ENCODE data around the gene GPC1.

The GPC1 gene

DNA sequence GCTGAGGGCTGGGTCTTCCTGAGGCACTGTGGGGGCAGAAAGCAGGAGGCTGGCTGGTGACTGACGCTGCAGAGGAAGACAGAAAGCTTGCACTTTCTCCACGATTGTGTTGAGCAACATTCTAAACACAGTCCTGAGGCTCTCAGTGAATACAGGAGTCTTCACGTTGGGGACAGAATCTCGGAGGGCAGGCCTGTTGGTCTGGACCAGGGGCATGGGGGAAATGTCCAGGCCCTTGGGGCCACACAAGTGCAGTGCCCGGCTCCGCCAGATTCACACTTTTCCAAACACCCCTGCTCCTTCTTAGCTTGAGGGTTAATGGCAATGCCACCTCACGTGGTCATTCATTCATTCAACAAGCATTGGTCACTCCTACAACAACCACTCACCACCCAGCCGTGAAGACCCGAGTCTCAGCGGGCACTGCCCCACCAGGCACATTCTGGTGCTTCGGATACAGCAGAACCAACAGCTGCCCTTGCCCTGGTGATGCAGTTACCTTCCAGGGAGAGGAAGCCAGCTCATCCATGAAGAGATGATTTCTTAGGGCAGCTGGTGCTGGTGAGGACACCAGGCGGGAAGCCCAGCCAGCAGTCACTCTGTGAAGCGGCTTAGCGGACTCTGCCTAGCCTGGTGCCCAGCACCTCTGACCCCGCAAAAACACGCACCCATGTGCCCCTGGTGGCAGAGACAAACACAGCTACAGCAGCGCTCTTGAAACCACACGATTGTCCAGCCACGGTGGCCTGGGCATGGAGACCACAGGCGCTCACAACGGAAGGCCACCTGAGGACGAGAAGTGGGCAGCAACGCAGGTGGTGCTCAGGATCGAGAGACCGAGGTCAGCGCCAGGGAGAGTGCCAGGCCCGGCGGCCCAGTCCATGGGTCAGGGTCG is 10.9 kb upstream of the GPC1 start:
- no peaks in the 10 kb centered on the region for H3K36me3 ChIP-seq (ENCODE audit: insufficient read depth, low read length)
- no peaks in the 10 kb centered on the region for H3K9me2 ChIP-seq (ENCODE audit: low read depth, low read length)
- TF ChIP-seq CTCF (IDR thresholded peaks at IDR 0.05; ENCODE audit: low read length) (no peak), EZH2 (IDR thresholded peaks at IDR 0.05; ENCODE audit: borderline replicate concordance, low read length) (no peak)
- H3K9ac ChIP-seq (ENCODE audit: low read length): no peak overlapping the region
- H3K27ac ChIP-seq (ENCODE audit: low read depth, low read length, poor library complexity, severe bottlenecking): no peak overlapping the region
- no peaks in the 10 kb centered on the region for H3K4me1 ChIP-seq (ENCODE audit: insufficient read depth, low read length, severe bottlenecking)
- no peak overlapping the region for H2AFZ ChIP-seq (ENCODE audit: low read length)
- peaks cover 3% of the 10 kb centered on the region; the same call in 1 of the 2 replicates for H3K9me3 ChIP-seq (ENCODE audit: low read length)
- no peaks in the 10 kb centered on the region for H3F3A ChIP-seq (ENCODE audit: insufficient read depth, low read length)
- no peak overlapping the region for H3K4me2 ChIP-seq (ENCODE audit: low read length)
- H3K4me3 ChIP-seq (ENCODE audit: low read depth, low read length, poor library complexity, severe bottlenecking): no peak overlapping the region
- H3K27me3 ChIP-seq (ENCODE audit: insufficient read depth, low read length): peaks cover 17% of the 10 kb centered on the region; the same call in 1 of the 2 replicates
- no peaks in the 10 kb centered on the region for H3K79me2 ChIP-seq (ENCODE audit: insufficient read depth, low read length)
- no peaks in the 10 kb centered on the region for H4K20me1 ChIP-seq (ENCODE audit: insufficient read depth, low read length)

GRCh38 chr2:240425236-240425615 is 10.2 kb upstream of the GPC1 start:
- no peak for TF ChIP-seq CTCF (IDR thresholded peaks at IDR 0.05; ENCODE audit: low read length)
- TF ChIP-seq EZH2 (IDR thresholded peaks at IDR 0.05; ENCODE audit: borderline replicate concordance, low read length): no peak

GRCh38 chr2:240425697-240426096 is 9.8 kb upstream of the GPC1 start:
- no peak overlapping the region for H3K4me3 ChIP-seq (ENCODE audit: low read depth, low read length, poor library complexity, severe bottlenecking)
- no peaks in the 10 kb centered on the region for H3K79me2 ChIP-seq (ENCODE audit: insufficient read depth, low read length)
- no peak overlapping the region for H3K4me2 ChIP-seq (ENCODE audit: low read length)
- TF ChIP-seq CTCF (IDR thresholded peaks at IDR 0.05; ENCODE audit: low read length) (no peak), EZH2 (IDR thresholded peaks at IDR 0.05; ENCODE audit: borderline replicate concordance, low read length) (no peak)
- no peak overlapping the region for H2AFZ ChIP-seq (ENCODE audit: low read length)
- H3K27me3 ChIP-seq (ENCODE audit: insufficient read depth, low read length): peaks cover 17% of the 10 kb centered on the region; the same call in 1 of the 2 replicates
- H3K4me1 ChIP-seq (ENCODE audit: insufficient read depth, low read length, severe bottlenecking): no peaks in the 10 kb centered on the region
- no peaks in the 10 kb centered on the region for H3F3A ChIP-seq (ENCODE audit: insufficient read depth, low read length)
- H3K9me3 ChIP-seq (ENCODE audit: low read length): peaks cover 3% of the 10 kb centered on the region; the same call in 1 of the 2 replicates
- no peak overlapping the region for H3K27ac ChIP-seq (ENCODE audit: low read depth, low read length, poor library complexity, severe bottlenecking)
- H4K20me1 ChIP-seq (ENCODE audit: insufficient read depth, low read length): no peaks in the 10 kb centered on the region
- no peaks in the 10 kb centered on the region for H3K36me3 ChIP-seq (ENCODE audit: insufficient read depth, low read length)
- no peaks in the 10 kb centered on the region for H3K9me2 ChIP-seq (ENCODE audit: low read depth, low read length)
- H3K9ac ChIP-seq (ENCODE audit: low read length): no peak overlapping the region

More at GRCh38 chr2:240425236-240425615, 10.2 kb upstream of the GPC1 start:
- Histone ChIP-seq H3K9me2 (ENCODE audit: low read depth, low read length) (no peaks in the 10 kb centered on the region), H4K20me1 (ENCODE audit: insufficient read depth, low read length) (no peaks in the 10 kb centered on the region), H3K36me3 (ENCODE audit: insufficient read depth, low read length) (no peaks in the 10 kb centered on the region), H3K4me3 (ENCODE audit: low read depth, low read length, poor library complexity, severe bottlenecking) (no peak overlapping the region), H3K4me2 (ENCODE audit: low read length) (no peak overlapping the region), H3K27ac (ENCODE audit: low read depth, low read length, poor library complexity, severe bottlenecking) (no peak overlapping the region), H3K79me2 (ENCODE audit: insufficient read depth, low read length) (no peaks in the 10 kb centered on the region), H3K9me3 (ENCODE audit: low read length) (peaks cover 3% of the 10 kb centered on the region; the same call in 1 of the 2 replicates), H3F3A (ENCODE audit: insufficient read depth, low read length) (no peaks in the 10 kb centered on the region), H3K27me3 (ENCODE audit: insufficient read depth, low read length) (peaks cover 17% of the 10 kb centered on the region; the same call in 1 of the 2 replicates), H2AFZ (ENCODE audit: low read length) (no peak overlapping the region), H3K9ac (ENCODE audit: low read length) (no peak overlapping the region), H3K4me1 (ENCODE audit: insufficient read depth, low read length, severe bottlenecking) (no peaks in the 10 kb centered on the region)
